NCI-H2196 treated with DMSO at 0.1 percent for 48 hours (cell line): Measurements from ENCODE around the gene MRPS33.
"Not testable (repeated sequence)": the region's sequence is repeated elsewhere in the genome, so short reads cannot be mapped to it uniquely, and the experiment has no call there.

Source experiments
- DNase-seq: peaks from one replicate; lab custom pipeline; 2025; ENCODE audit not compliant: unreplicated experiment; lab: John Stamatoyannopoulos, UW

MRPS33 gene

GRCh38 chr7:141014524-141015395, at the start of gene MRPS33:
TSS of gene MRPS33 (minus strand) at chr7:141014952. CDS start at chr7:141010633, 4,319 bp downstream.
- peak; percentile 94 for DNase-seq

GRCh38 chr7:141057788-141058187, 43.0 kb upstream of the MRPS33 start:
- DNase-seq: no peak

- no peak for DNase-seq
These were observed 40.4 kb upstream of the MRPS33 start for GRCh38 chr7:141055146-141055545.

GRCh38 chr7:141053626-141054025, 38.9 kb upstream of the MRPS33 start:
- DNase-seq: no peak

GRCh38 chr7:141045842-141046620, 31.3 kb upstream of the MRPS33 start:
- no peak for DNase-seq

- DNase-seq: no peak
These were observed 30.5 kb upstream of the MRPS33 start for GRCh38 chr7:141045126-141045841.

- no peak for DNase-seq
These were observed 28.9 kb upstream of the MRPS33 start for GRCh38 chr7:141043616-141044015.

- DNase-seq: no peak
These were observed 27.8 kb upstream of the MRPS33 start for GRCh38 chr7:141042222-141043193.

- no peak for DNase-seq
These were observed 24.6 kb upstream of the MRPS33 start for GRCh38 chr7:141039376-141039775.

GRCh38 chr7:141038100-141038499, 23.3 kb upstream of the MRPS33 start:
- DNase-seq: not testable (repeated sequence)

GRCh38 chr7:141032539-141033323, 18.0 kb upstream of the MRPS33 start:
- DNase-seq: not testable (repeated sequence)

GRCh38 chr7:141028767-141029166, 14.0 kb upstream of the MRPS33 start:
- no peak for DNase-seq

GRCh38 chr7:141027043-141027442, 12.3 kb upstream of the MRPS33 start:
- no peak for DNase-seq

- no peak for DNase-seq
These were observed 9.9 kb upstream of the MRPS33 start for GRCh38 chr7:141024668-141025067.

- no peak for DNase-seq
These were observed 8.5 kb upstream of the MRPS33 start for GRCh38 chr7:141023295-141023694.

GRCh38 chr7:141017555-141017954, 2.8 kb upstream of the MRPS33 start:
- DNase-seq: no peak

GRCh38 chr7:141016349-141016748, 1.6 kb upstream of the MRPS33 start:
- DNase-seq: no peak

GRCh38 chr7:141014125-141014523, 628 bp downstream of the MRPS33 start:
- DNase-seq: no peak

GRCh38 chr7:141013345-141013715, 1.4 kb downstream of the MRPS33 start:
- DNase-seq: no peak
